SK-N-SH treated with all-trans-retinoic acid at 6 μM for 48 hours (cell line): ENCODE measurements around the gene BPI.

Experiments used
- ARNTL ChIP-seq: fragments of 450-650 bp; formaldehyde crosslinking; IDR thresholded peaks from 2 replicates; pipeline ENCODE4 v1.5.0; 2020; ENCODE audit warnings: low read depth, mild to moderate bottlenecking, moderate library complexity, borderline replicate concordance
- CREB5 ChIP-seq: fragments of 250-450 bp; sonication (Bioruptor Pico); IDR thresholded peaks from 2 replicates; pipeline ENCODE4 v1.5.1; 2020; ENCODE audit warnings: low read depth, mild to moderate bottlenecking, moderate library complexity
- ESRRG ChIP-seq: fragments of 250-450 bp; sonication (Bioruptor Pico); IDR thresholded peaks from 2 replicates; pipeline ENCODE4 v1.6.1; 2021; ENCODE audit warnings: mild to moderate bottlenecking
- OSR1 ChIP-seq: fragments of 250-450 bp; sonication (Bioruptor Pico); IDR thresholded peaks from 2 replicates; pipeline ENCODE4 v1.8.0; 2022; ENCODE audit warnings: moderate library complexity, mild to moderate bottlenecking, inconsistent platforms
- RARB ChIP-seq: fragments of 250-450 bp; sonication (Bioruptor Pico); IDR thresholded peaks from 2 replicates; pipeline ENCODE4 v1.8.0; 2021; ENCODE audit warnings: mild to moderate bottlenecking, moderate library complexity
- TSHZ2 ChIP-seq: fragments of 250-450 bp; sonication (Bioruptor Pico); IDR thresholded peaks from 2 replicates; pipeline ENCODE4 v1.5.0; 2020; ENCODE audit warnings: mild to moderate bottlenecking, moderate library complexity
- ZFP3 ChIP-seq: fragments of 250-450 bp; sonication (Bioruptor Pico); IDR thresholded peaks from 2 replicates; pipeline ENCODE4 v1.5.0; 2020; ENCODE audit warnings: mild to moderate bottlenecking, moderate library complexity
- ZFP30 ChIP-seq: fragments of 450-650 bp; formaldehyde crosslinking; IDR thresholded peaks from 2 replicates; pipeline ENCODE4 v1.5.0; 2022; ENCODE audit warnings: mild to moderate bottlenecking, moderate library complexity
- ZNF70 ChIP-seq: fragments of 450-650 bp; formaldehyde crosslinking; IDR thresholded peaks from 2 replicates; pipeline ENCODE4 v1.5.0; 2020; ENCODE audit warnings: mild to moderate bottlenecking, moderate library complexity
- TF ChIP-seq, protein P1 (sequence below): fragments of 250-450 bp; sonication (Bioruptor Pico); IDR thresholded peaks from 2 replicates; pipeline ENCODE4 v1.8.0; 2020; ENCODE audit warnings: mild to moderate bottlenecking, moderate library complexity, borderline replicate concordance

DNA sequence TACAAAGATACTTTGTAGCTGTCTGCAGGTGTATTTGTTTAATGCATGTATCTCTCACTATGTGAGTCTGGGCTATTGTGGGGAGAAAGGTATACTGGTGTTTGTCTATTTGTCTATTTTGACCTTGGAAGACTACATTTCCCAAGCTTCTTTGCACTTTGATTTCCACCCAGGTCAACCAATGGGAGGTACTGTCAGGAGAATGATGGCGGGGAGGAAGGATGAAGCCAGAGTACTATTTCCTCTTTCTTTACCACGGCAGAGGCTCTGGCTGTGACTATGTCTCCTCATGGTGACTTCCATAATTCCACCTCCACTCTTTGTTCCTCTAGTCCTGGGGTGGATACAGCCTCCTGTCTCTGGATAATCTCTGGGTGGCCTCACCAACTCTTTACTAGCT is 65.4 kb downstream of the BPI start:
- TF ChIP-seq RARB (no peak), ESRRG (CRISPR knock-in tag) (no peak), TSHZ2 (CRISPR knock-in tag) (no peak), OSR1 (CRISPR knock-in tag) (no peak), ZFP3 (CRISPR knock-in tag) (no peak), CREB5 (CRISPR knock-in tag) (no peak), ZFP30 (CRISPR knock-in tag) (no peak), ARNTL (CRISPR knock-in tag) (no peak), ZNF70 (CRISPR knock-in tag) (no peak)
- TF ChIP-seq, protein P1, sequence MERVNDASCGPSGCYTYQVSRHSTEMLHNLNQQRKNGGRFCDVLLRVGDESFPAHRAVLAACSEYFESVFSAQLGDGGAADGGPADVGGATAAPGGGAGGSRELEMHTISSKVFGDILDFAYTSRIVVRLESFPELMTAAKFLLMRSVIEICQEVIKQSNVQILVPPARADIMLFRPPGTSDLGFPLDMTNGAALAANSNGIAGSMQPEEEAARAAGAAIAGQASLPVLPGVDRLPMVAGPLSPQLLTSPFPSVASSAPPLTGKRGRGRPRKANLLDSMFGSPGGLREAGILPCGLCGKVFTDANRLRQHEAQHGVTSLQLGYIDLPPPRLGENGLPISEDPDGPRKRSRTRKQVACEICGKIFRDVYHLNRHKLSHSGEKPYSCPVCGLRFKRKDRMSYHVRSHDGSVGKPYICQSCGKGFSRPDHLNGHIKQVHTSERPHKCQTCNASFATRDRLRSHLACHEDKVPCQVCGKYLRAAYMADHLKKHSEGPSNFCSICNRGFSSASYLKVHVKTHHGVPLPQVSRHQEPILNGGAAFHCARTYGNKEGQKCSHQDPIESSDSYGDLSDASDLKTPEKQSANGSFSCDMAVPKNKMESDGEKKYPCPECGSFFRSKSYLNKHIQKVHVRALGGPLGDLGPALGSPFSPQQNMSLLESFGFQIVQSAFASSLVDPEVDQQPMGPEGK, result no peak
